ENCODE measurements around the gene TMPRSS9.

DNA sequence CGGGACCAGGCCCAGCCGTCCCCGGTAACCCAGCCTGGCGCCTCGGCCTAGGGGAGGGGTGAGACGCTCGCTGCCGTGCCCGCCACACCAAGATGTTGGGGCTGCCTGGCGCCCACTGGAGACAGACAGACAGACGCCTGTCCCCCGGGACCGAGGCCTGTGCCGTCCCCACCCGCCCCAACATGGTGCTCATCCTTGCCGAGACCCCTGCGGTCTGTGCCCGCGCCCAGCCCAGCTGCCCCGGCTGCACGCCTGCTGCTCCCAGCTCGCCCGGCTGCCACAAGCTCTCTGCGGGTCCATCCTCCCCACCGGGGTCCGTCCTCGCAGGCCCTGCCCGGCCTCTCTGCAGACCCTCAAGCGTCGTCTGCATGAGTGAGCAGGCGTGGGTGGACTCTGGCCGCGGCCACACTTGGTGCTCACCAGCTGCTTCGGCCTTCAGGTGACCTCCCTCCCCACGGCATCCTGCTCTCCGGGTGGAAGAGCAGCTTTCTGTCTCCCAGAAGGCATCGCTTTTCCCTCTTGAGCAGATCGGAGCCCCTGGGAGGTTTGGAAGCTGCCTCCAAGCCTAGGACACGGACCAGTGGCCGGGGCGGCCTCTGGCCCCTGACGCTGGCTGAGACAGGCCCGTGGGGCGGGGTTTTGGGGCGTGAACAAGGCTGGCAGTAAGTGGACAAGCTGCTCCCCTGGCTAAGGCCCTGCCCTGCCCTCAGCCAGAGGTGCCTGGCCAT, 6.7 kb upstream of the TMPRSS9 start:
- TF ChIP-seq EP300 (IDR thresholded peaks at IDR 0.05) (no peak), CTCF (IDR thresholded peaks at IDR 0.05) (no peak), POLR2A (IDR thresholded peaks at IDR 0.05) (no peak)

All from ovary (tissue), 3 donors.